IMR-90 (cell line): Measurements from ENCODE around the gene CHML. TPM values are rescaled to one million over a fixed set of nuclear protein-coding genes. Genes with fewer than 3 reads are reported as not detected.

Experiments
- ATAC-seq: fragments of 200-7000 bp; cut with Tn5 transposase; 2 replicates; pipeline ENCODE4 v1.9.1; 2020; ENCODE audit warnings: low read depth, mild to moderate bottlenecking, moderate library complexity
- BruUV-seq: library from RNA; stranded (reverse); fragments of 400-500 nt; replicated peaks from 2 replicates; lab custom pipeline; 2021; lab: Mats Ljungman, UMichigan
- CTCF ChIA-PET: fragments of 300-600 bp; formaldehyde crosslinking; extraction: SDS; loops from one replicate; lab custom pipeline; 2021; ENCODE audit warnings: antibody characterized with exemption; lab: Yijun Ruan, JAX
- POLR2A ChIA-PET: fragments of 300-600 bp; sonication (Branson Sonifier 250); formaldehyde crosslinking; loops from one replicate; lab custom pipeline; 2022; ENCODE audit warnings: antibody characterized with exemption; ENCODE audit not compliant: unreplicated experiment; lab: Charles Lee
- DNase-seq: peaks from one replicate; pipeline ENCODE4 v3.0.0; 2013
- H2AFZ ChIP-seq: replicated peaks from 2 replicates; pipeline ENCODE3; 2013; ENCODE audit warnings: low read length, mild to moderate bottlenecking; ENCODE audit not compliant: poor library complexity
- H2AK5ac ChIP-seq: 2 replicates; pipeline ENCODE4 v1.6.1; 2013; ENCODE audit warnings: low read depth, low read length, inconsistent platforms
- H2AK9ac ChIP-seq: replicated peaks from 2 replicates; pipeline ENCODE3; 2013; ENCODE audit warnings: mild to moderate bottlenecking, low read depth, low read length, moderate library complexity; ENCODE audit not compliant: poor library complexity
- H2BK120ac ChIP-seq: 2 replicates; pipeline ENCODE4 v1.6.1; 2013; ENCODE audit warnings: low read depth, low read length, inconsistent platforms
- H2BK15ac ChIP-seq: 3 replicates; pipeline ENCODE4 v1.6.1; 2013; ENCODE audit warnings: low read depth, low read length, inconsistent platforms
- H2BK20ac ChIP-seq: 2 replicates; pipeline ENCODE4 v1.6.1; 2013; ENCODE audit warnings: low read depth, mild to moderate bottlenecking, inconsistent platforms, low read length, moderate library complexity
- H2BK5ac ChIP-seq: 2 replicates; pipeline ENCODE4 v1.6.1; 2013; ENCODE audit warnings: mild to moderate bottlenecking, low read depth, low read length, inconsistent platforms; ENCODE audit not compliant: poor library complexity, severe bottlenecking
- H3K14ac ChIP-seq: replicated peaks from 2 replicates; pipeline ENCODE4 v1.6.1; 2013; ENCODE audit warnings: low read depth, low read length, inconsistent platforms
- H3K18ac ChIP-seq: 2 replicates; pipeline ENCODE4 v1.6.1; 2013; ENCODE audit warnings: low read depth, low read length, control low read depth
- H3K23ac ChIP-seq: 2 replicates; pipeline ENCODE4 v1.6.1; 2013; ENCODE audit warnings: low read depth, low read length, inconsistent platforms
- H3K27ac ChIP-seq: 2 replicates; pipeline ENCODE4 v1.5.1; 2013; ENCODE audit warnings: mild to moderate bottlenecking, control low read depth, low read length; ENCODE audit not compliant: insufficient read depth
- H3K27me3 ChIP-seq: 2 replicates; pipeline ENCODE4 v1.6.1; 2013; ENCODE audit warnings: low read length; ENCODE audit not compliant: control insufficient read depth, insufficient read depth
- H3K36me3 ChIP-seq: 2 replicates; pipeline ENCODE4 v1.6.1; 2013; ENCODE audit warnings: low read length, mixed read lengths; ENCODE audit not compliant: control insufficient read depth, insufficient read depth
- H3K4ac ChIP-seq: 2 replicates; pipeline ENCODE4 v1.6.1; 2013; ENCODE audit warnings: low read depth, low read length, inconsistent platforms
- H3K4me1 ChIP-seq: 2 replicates; pipeline ENCODE4 v1.6.1; 2013; ENCODE audit warnings: low read length, mixed read lengths; ENCODE audit not compliant: control insufficient read depth, insufficient read depth
- H3K4me2 ChIP-seq: 2 replicates; pipeline ENCODE4 v1.6.1; 2013; ENCODE audit warnings: low read depth, mild to moderate bottlenecking, control low read depth, low read length, moderate library complexity
- H3K4me3 ChIP-seq: 2 replicates; pipeline ENCODE4 v1.5.1; 2013; ENCODE audit warnings: low read depth, mild to moderate bottlenecking, control low read depth, low read length, moderate library complexity; ENCODE audit not compliant: insufficient read depth
- H3K56ac ChIP-seq: 2 replicates; pipeline ENCODE4 v1.6.1; 2013; ENCODE audit warnings: low read length, inconsistent platforms; ENCODE audit not compliant: insufficient read depth; ENCODE audit errors: extremely low read depth
- H3K79me1 ChIP-seq, 2 experiments: 2 replicates each; pipeline ENCODE4 v1.6.1; 2013; ENCODE audit warnings: low read length in 2 of 2, inconsistent platforms in 1 of 2, low read depth in 1 of 2
- H3K9ac ChIP-seq: 2 replicates; pipeline ENCODE4 v1.6.1; 2013; ENCODE audit warnings: low read depth, low read length, control low read depth
- H3K9me1 ChIP-seq: 2 replicates; pipeline ENCODE4 v1.6.1; 2013; ENCODE audit warnings: low read length, inconsistent platforms; ENCODE audit not compliant: insufficient read depth
- H3K9me3 ChIP-seq: 2 replicates; pipeline ENCODE4 v1.6.1; 2013; ENCODE audit warnings: low read length; ENCODE audit not compliant: control insufficient read depth, insufficient read depth
- H4K20me1 ChIP-seq: 2 replicates; pipeline ENCODE4 v1.6.1; 2013; ENCODE audit warnings: low read length, inconsistent platforms; ENCODE audit not compliant: insufficient read depth
- H4K5ac ChIP-seq: 2 replicates; pipeline ENCODE4 v1.6.1; 2013; ENCODE audit warnings: mild to moderate bottlenecking, low read depth, low read length, control low read depth
- H4K8ac ChIP-seq, 2 experiments: 2 replicates each; pipeline ENCODE4 v1.6.1; 2013; ENCODE audit warnings: low read depth in 2 of 2, low read length in 2 of 2, control low read depth in 1 of 2, inconsistent platforms in 1 of 2
- H4K91ac ChIP-seq: 2 replicates; pipeline ENCODE4 v1.6.1; 2013; ENCODE audit warnings: low read depth, low read length, inconsistent platforms; ENCODE audit not compliant: insufficient read depth
- BHLHE40 ChIP-seq: fragments of 150-350 bp; IDR thresholded peaks from 2 replicates; pipeline ENCODE4 v1.6.1; 2016; ENCODE audit warnings: mild to moderate bottlenecking, low read depth, low read length
- CEBPB ChIP-seq: IDR thresholded peaks from 2 replicates; pipeline ENCODE4 v1.6.1; 2012; ENCODE audit warnings: low read depth, low read length, improper control_type of control experiment
- CTCF ChIP-seq: conservative IDR thresholded peaks from 2 replicates; pipeline ENCODE4 v1.5.1; 2012; ENCODE audit warnings: mild to moderate bottlenecking, low read depth, low read length, improper control_type of control experiment
- ELK1 ChIP-seq: fragments of 150-350 bp; IDR thresholded peaks from 2 replicates; pipeline ENCODE4 v1.6.1; 2016; ENCODE audit warnings: low read depth, mild to moderate bottlenecking, low read length, moderate library complexity, borderline replicate concordance
- FOS ChIP-seq: fragments of 150-350 bp; IDR thresholded peaks from 2 replicates; pipeline ENCODE4 v1.6.1; 2016; ENCODE audit warnings: low read depth, low read length
- MAFK ChIP-seq: IDR thresholded peaks from 2 replicates; pipeline ENCODE4 v1.6.1; 2012; ENCODE audit warnings: low read depth, low read length, improper control_type of control experiment
- MAZ ChIP-seq: IDR thresholded peaks from 2 replicates; pipeline ENCODE4 v1.6.1; 2012; ENCODE audit warnings: low read depth, mild to moderate bottlenecking, low read length, improper control_type of control experiment, moderate library complexity, borderline replicate concordance
- MXI1 ChIP-seq: IDR thresholded peaks from 2 replicates; pipeline ENCODE4 v1.6.1; 2012; ENCODE audit warnings: low read depth, mild to moderate bottlenecking, low read length, moderate library complexity, borderline replicate concordance
- NFE2L2 ChIP-seq: fragments of 150-350 bp; IDR thresholded peaks from 2 replicates; pipeline ENCODE4 v1.6.1; 2016; ENCODE audit warnings: low read depth, mild to moderate bottlenecking, low read length
- POLR2A ChIP-seq: IDR thresholded peaks from 2 replicates; pipeline ENCODE4 v1.6.1; 2012; ENCODE audit warnings: mild to moderate bottlenecking, low read depth, low read length
- RAD21 ChIP-seq: IDR thresholded peaks from 2 replicates; pipeline ENCODE4 v1.6.1; 2012; ENCODE audit warnings: low read length, improper control_type of control experiment
- RCOR1 ChIP-seq: IDR thresholded peaks from 2 replicates; pipeline ENCODE4 v1.6.1; 2012; ENCODE audit warnings: mild to moderate bottlenecking, low read length, improper control_type of control experiment; ENCODE audit not compliant: insufficient replicate concordance
- RFX5 ChIP-seq: IDR thresholded peaks from 2 replicates; pipeline ENCODE4 v1.8.0; 2012; ENCODE audit warnings: low read depth, mild to moderate bottlenecking, low read length, moderate library complexity
- SMC3 ChIP-seq: fragments of 150-350 bp; IDR thresholded peaks from 2 replicates; pipeline ENCODE4 v1.6.1; 2016; ENCODE audit warnings: low read depth, mild to moderate bottlenecking, antibody characterized with exemption, low read length, moderate library complexity
- WGBS, 2 experiments: methylation state at CpG; one replicate each; pipeline versions ENCODE4 v1.1.5 to v1.1.7; 2013; ENCODE audit warnings: missing lambda C conversion rate in 2 of 2; ENCODE audit not compliant: insufficient read length in 1 of 2; ENCODE audit errors: extremely low coverage in 2 of 2; 5-methylcytosine and 5-hydroxymethylcytosine counted together
- dilution Hi-C: fragments of 300-500 bp; cut with HindIII; formaldehyde crosslinking; loops from one replicate; pipeline ENCODE4 v1.14.3; 2018; ENCODE audit warnings: low sequenced_read_pairs; ENCODE audit not compliant: unreplicated experiment
- in situ Hi-C: fragments of 300-500 bp; cut with MboI; formaldehyde crosslinking; loops from 3 replicates; pipeline ENCODE4 v1.14.3; 2019; ENCODE audit warnings: low sequenced_read_pairs, inconsistent platforms, mixed read lengths
- intact Hi-C: fragments of 100-400 bp; cut with micrococcal nuclease; formaldehyde crosslinking; loops from 2 replicates; pipeline ENCODE4 v1.10.0; 2022
- polyA plus RNA-seq, 3 experiments: library from polyadenylated mRNA; depleted of rRNA; stranded (reverse); fragments of >200 nt; gene quantifications; 2 replicates each; pipeline ENCODE4 v1.2.3, GENCODE V29; 2012; ENCODE audit warnings: low replicate concordance in 1 of 3
- total RNA-seq: library from RNA; depleted of rRNA; stranded (reverse); fragments of >200 nt; gene quantifications from 2 replicates; pipeline ENCODE4 v1.2.3, GENCODE V29; 2012
- TF ChIP-seq, protein P1 (sequence below): fragments of 150-350 bp; IDR thresholded peaks from 2 replicates; pipeline ENCODE4 v1.6.1; 2017; ENCODE audit warnings: mild to moderate bottlenecking, antibody characterized with exemption, low read length, low read depth

CHML gene
- total and polyA plus RNA-seq, 2 of the 4 experiments (the other 2 are of a cell fraction) = 5.3 to 25.6 TPM

- no peak overlapping the region for H2AFZ ChIP-seq
- TF ChIP-seq MXI1 (no peak), ELK1 (no peak), POLR2A (no peak), CEBPB (no peak), MAFK (no peak), NFE2L2 (no peak), MAZ (no peak), FOS (no peak), RFX5 (no peak), BHLHE40 (no peak), SMC3 (no peak), RAD21 (no peak), CTCF (no peak), RCOR1 (no peak)
- TF ChIP-seq, protein P1, sequence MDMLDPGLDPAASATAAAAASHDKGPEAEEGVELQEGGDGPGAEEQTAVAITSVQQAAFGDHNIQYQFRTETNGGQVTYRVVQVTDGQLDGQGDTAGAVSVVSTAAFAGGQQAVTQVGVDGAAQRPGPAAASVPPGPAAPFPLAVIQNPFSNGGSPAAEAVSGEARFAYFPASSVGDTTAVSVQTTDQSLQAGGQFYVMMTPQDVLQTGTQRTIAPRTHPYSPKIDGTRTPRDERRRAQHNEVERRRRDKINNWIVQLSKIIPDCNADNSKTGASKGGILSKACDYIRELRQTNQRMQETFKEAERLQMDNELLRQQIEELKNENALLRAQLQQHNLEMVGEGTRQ = no peak
Observed at GRCh38 chr1:241611736-241612135, 28.4 kb downstream of the CHML start.

More at GRCh38 chr1:241611736-241612135, 28.4 kb downstream of the CHML start:
- Histone ChIP-seq H3K56ac (no peak overlapping the region), H3K23ac (peak overlapping the region; percentile 72; the same call in 1 of the 2 replicates), H2AK9ac (no peak overlapping the region), H3K27me3 (no peaks in the 10 kb centered on the region), H4K91ac (peak overlapping the region; percentile 9; the same call in 1 of the 2 replicates), H3K4me3 (no peak overlapping the region), H2AK5ac (peak overlapping the region; percentile 45; the same call in 1 of the 2 replicates), H3K4ac (peak overlapping the region; percentile 59; the same call in 1 of the 2 replicates), H4K8ac (peak overlapping the region in 1 of 2 experiments; percentile 67; a peak in 2 of 4 replicates), H3K18ac (peak overlapping the region; percentile 69; the same call in 1 of the 2 replicates), H2BK120ac (0 out of 2 replicates have a peak overlapping the region, but pooled peaks have one; percentile 67), H3K79me1 (peaks cover 3 to 8% of the 10 kb centered on the region in 2 experiments; a peak in 1 of 4 replicates), H3K36me3 (no peaks in the 10 kb centered on the region), H4K20me1 (no peaks in the 10 kb centered on the region), H3K4me2 (no peak overlapping the region), H2BK5ac (peak overlapping the region; percentile 23), H3K9me1 (0 out of 2 replicates have a peak, but pooled peaks cover 3% of the 10 kb centered on the region), H2BK20ac (peak overlapping the region; percentile 63; the same call in 1 of the 2 replicates), H3K9ac (no peak overlapping the region), H3K4me1 (peaks cover 15% of the 10 kb centered on the region), H3K27ac (no peak overlapping the region), H4K5ac (no peak overlapping the region), H3K9me3 (no peaks in the 10 kb centered on the region), H3K14ac (peak overlapping the region; percentile 42; the same call in 1 of the 2 replicates), H2BK15ac (peak overlapping the region; percentile 79; the same call in 1 of the 3 replicates)
- in situ Hi-C loops (loop anchor here (5.0 to 25.0 kb wide), 2 partner anchors 226 to 1701 kb away; no protein-coding TSS in a partner anchor), dilution Hi-C loops (no loop called here), intact Hi-C loops (loop anchor here (1.0 to 5.0 kb wide), 5 partner anchors 25 to 387 kb away; partner anchors contain the start of genes KMO and MAP1LC3C)
- 86% methylated on average over 1 of the region's 1 CpG; no CpG with 5 or more reads in 1 of the 2 experiments for WGBS, 2 experiments
- no peak for DNase-seq
- no peak for ATAC-seq
- no TSS peak for BruUV-seq
- POLR2A ChIA-PET = no interaction called here
- CTCF ChIA-PET = interaction anchor here (0.6 to 2.7 kb wide), 15 partner anchors 9 to 1785 kb away, joined by 3 to 9 read pairs (median 5); partner anchors contain the start of genes EXO1 and MAP1LC3C
